Mesenchymal stem cell (in vitro differentiated cells and primary cell): ENCODE measurements around the gene TECPR1.
A peak's percentile ranks its signal among the peaks of the same experiment; 100 is the strongest.

ENCODE experiments used
- DNase-seq: peaks from one replicate; pipeline ENCODE4 v3.0.0-alpha.2; 2013
- H2AFZ ChIP-seq: one replicate; pipeline ENCODE4 v1.6.1; 2013; ENCODE audit warnings: low read depth, mild to moderate bottlenecking, control low read depth, inconsistent platforms, low read length, moderate library complexity
- H2AK5ac ChIP-seq: 2 replicates; pipeline ENCODE4 v1.6.1; 2013; ENCODE audit warnings: low read length, moderate library complexity, mild to moderate bottlenecking, inconsistent platforms; ENCODE audit not compliant: severe bottlenecking
- H2BK120ac ChIP-seq: one replicate; pipeline ENCODE4 v1.6.1; 2013; ENCODE audit warnings: low read depth, mild to moderate bottlenecking, inconsistent platforms, low read length, moderate library complexity
- H2BK12ac ChIP-seq, 2 experiments: one replicate each; pipeline ENCODE4 v1.6.1; 2013; ENCODE audit warnings: inconsistent platforms in 2 of 2, low read length in 2 of 2, mild to moderate bottlenecking in 2 of 2, moderate library complexity in 2 of 2, control low read depth in 1 of 2
- H2BK15ac ChIP-seq: one replicate; pipeline ENCODE4 v1.6.1; 2013; ENCODE audit warnings: mild to moderate bottlenecking, low read depth, inconsistent platforms; ENCODE audit not compliant: poor library complexity, severe bottlenecking
- H2BK5ac ChIP-seq: 2 replicates; pipeline ENCODE4 v1.6.1; 2013; ENCODE audit warnings: low read depth, mild to moderate bottlenecking, low read length, control low read depth, inconsistent platforms; ENCODE audit not compliant: poor library complexity, severe bottlenecking
- H3K14ac ChIP-seq, 2 experiments: one replicate each; pipeline ENCODE4 v1.6.1; 2013; ENCODE audit warnings: inconsistent platforms in 2 of 2, low read length in 2 of 2, control low read depth in 1 of 2, mild to moderate bottlenecking in 1 of 2, moderate library complexity in 1 of 2
- H3K18ac ChIP-seq, 2 experiments: one replicate each; pipeline ENCODE4 v1.6.1; 2013; ENCODE audit warnings: inconsistent platforms in 2 of 2, low read length in 2 of 2, control low read depth in 1 of 2, low read depth in 1 of 2, mild to moderate bottlenecking in 1 of 2
- H3K23ac ChIP-seq, 2 experiments: one replicate each; pipeline ENCODE4 v1.6.1; 2013; ENCODE audit warnings: inconsistent platforms in 2 of 2, low read length in 2 of 2, mild to moderate bottlenecking in 2 of 2, moderate library complexity in 2 of 2, control low read depth in 1 of 2
- H3K27ac ChIP-seq: 2 replicates; pipeline ENCODE4 v1.5.1; 2013; ENCODE audit warnings: mild to moderate bottlenecking, moderate library complexity, low read length, control low read depth, inconsistent platforms; ENCODE audit not compliant: poor library complexity, severe bottlenecking
- H3K27me3 ChIP-seq, 2 experiments: 2 replicates each; pipeline versions ENCODE4 v1.6.1 to v1.7.0; 2013; ENCODE audit warnings: low read length in 2 of 2, mild to moderate bottlenecking in 2 of 2, moderate library complexity in 2 of 2, control low read depth in 1 of 2, inconsistent platforms in 1 of 2; ENCODE audit not compliant: control insufficient read depth in 1 of 2, insufficient read depth in 1 of 2
- H3K36me3 ChIP-seq, 2 experiments: 2 replicates each; pipeline versions ENCODE4 v1.6.1 to v1.7.0; 2013; ENCODE audit warnings: low read length in 2 of 2, control low read depth in 1 of 2, inconsistent platforms in 1 of 2, low read depth in 1 of 2, mild to moderate bottlenecking in 1 of 2; ENCODE audit not compliant: insufficient read depth in 2 of 2, control insufficient read depth in 1 of 2
- H3K4ac ChIP-seq, 2 experiments: one replicate each; pipeline ENCODE4 v1.6.1; 2013; ENCODE audit warnings: inconsistent platforms in 2 of 2, low read length in 2 of 2, mild to moderate bottlenecking in 2 of 2, moderate library complexity in 2 of 2, control low read depth in 1 of 2, low read depth in 1 of 2
- H3K4me1 ChIP-seq: 2 replicates; pipeline ENCODE4 v1.6.1; 2013; ENCODE audit warnings: low read depth, low read length, control low read depth; ENCODE audit not compliant: control insufficient read depth, insufficient read depth
- H3K4me2 ChIP-seq: 2 replicates; pipeline ENCODE4 v1.6.1; 2013; ENCODE audit warnings: low read length, mild to moderate bottlenecking, inconsistent platforms; ENCODE audit not compliant: poor library complexity, severe bottlenecking
- H3K4me3 ChIP-seq, 2 experiments: 2 replicates each; pipeline versions ENCODE4 v1.5.1 to v1.7.0; 2013; ENCODE audit warnings: low read length in 2 of 2, mild to moderate bottlenecking in 2 of 2, control low read depth in 1 of 2, low read depth in 1 of 2; ENCODE audit not compliant: insufficient read depth in 1 of 2
- H3K79me1 ChIP-seq: replicated peaks from 2 replicates; pipeline ENCODE4 v1.6.1; 2013; ENCODE audit warnings: mild to moderate bottlenecking, control low read depth, low read length, inconsistent platforms; ENCODE audit not compliant: poor library complexity, severe bottlenecking
- H3K9ac ChIP-seq: 2 replicates; pipeline ENCODE4 v1.7.0; 2013; ENCODE audit warnings: mild to moderate bottlenecking, low read length, moderate library complexity
- H3K9me3 ChIP-seq: 2 replicates; pipeline ENCODE4 v1.7.0; 2013; ENCODE audit warnings: mild to moderate bottlenecking, low read length; ENCODE audit not compliant: control insufficient read depth
- H4K8ac ChIP-seq: one replicate; pipeline ENCODE4 v1.6.1; 2013; ENCODE audit warnings: inconsistent platforms, mild to moderate bottlenecking, low read length, moderate library complexity
- H4K91ac ChIP-seq: one replicate; pipeline ENCODE4 v1.6.1; 2013; ENCODE audit warnings: mild to moderate bottlenecking, low read length, inconsistent platforms
- WGBS: methylation state at CpG from one replicate; pipeline ENCODE4 v1.1.7; 2013; ENCODE audit warnings: mixed read lengths; 5-methylcytosine and 5-hydroxymethylcytosine counted together

TECPR1 gene

DNA sequence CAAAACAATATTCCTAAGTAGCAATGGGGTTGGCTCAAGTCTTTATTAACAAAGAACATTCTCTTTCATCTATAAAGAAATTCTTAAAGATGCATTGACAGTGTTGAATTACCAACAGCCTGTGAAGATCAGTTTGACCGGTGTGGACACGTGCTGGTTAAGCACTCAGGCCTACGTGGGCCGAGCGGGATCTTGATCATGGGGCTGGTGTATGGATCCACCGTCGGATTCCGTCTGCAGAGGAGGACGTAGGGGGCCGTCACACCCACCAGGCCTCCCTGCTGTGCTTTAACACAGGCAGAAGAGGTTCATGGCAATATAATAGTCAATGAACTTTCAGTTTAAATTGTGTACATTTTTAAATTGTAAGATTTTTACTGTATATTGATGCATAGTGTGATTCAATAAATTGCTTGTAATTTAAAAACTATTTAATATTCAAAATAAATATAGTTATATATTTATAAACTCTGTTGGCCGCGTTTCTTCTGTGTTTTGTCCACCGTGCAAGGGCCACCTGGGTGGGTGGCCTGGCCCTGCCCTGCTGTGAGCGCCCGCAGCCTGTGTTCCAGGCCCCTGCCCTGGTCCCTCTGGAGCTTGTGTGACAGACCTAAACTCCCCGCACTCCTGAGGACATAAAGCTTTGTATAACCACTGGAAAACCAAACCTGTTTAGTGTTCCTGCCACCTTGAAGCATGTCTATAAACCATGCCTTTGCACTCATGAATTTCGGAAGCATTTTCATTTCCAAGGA is 42.7 kb downstream of the TECPR1 start:
- Histone ChIP-seq H2BK12ac (no peak overlapping the region), H3K79me1 (peaks cover 10% of the 10 kb centered on the region), H2BK120ac (no peak overlapping the region), H3K4me1 (peaks cover 14% of the 10 kb centered on the region), H3K18ac (no peak overlapping the region), H3K9me3 (no peaks in the 10 kb centered on the region), H3K27me3 (peaks cover 0 to 5% of the 10 kb centered on the region in 2 experiments), H2BK5ac (no peak overlapping the region), H4K8ac (no peak overlapping the region), H3K27ac (no peak overlapping the region), H2AK5ac (no peak overlapping the region), H3K4me3 (no peak overlapping the region), H4K91ac (no peak overlapping the region), H3K9ac (no peak overlapping the region), H3K36me3 (peaks cover 25 to 36% of the 10 kb centered on the region in 2 experiments), H3K4me2 (no peak overlapping the region), H3K14ac (no peak overlapping the region), H2BK15ac (no peak overlapping the region), H3K4ac (no peak overlapping the region), H3K23ac (no peak overlapping the region), H2AFZ (no peak overlapping the region)
- DNase-seq, result no peak
- 96% methylated on average over 16 of the region's 17 CpGs for WGBS

DNA sequence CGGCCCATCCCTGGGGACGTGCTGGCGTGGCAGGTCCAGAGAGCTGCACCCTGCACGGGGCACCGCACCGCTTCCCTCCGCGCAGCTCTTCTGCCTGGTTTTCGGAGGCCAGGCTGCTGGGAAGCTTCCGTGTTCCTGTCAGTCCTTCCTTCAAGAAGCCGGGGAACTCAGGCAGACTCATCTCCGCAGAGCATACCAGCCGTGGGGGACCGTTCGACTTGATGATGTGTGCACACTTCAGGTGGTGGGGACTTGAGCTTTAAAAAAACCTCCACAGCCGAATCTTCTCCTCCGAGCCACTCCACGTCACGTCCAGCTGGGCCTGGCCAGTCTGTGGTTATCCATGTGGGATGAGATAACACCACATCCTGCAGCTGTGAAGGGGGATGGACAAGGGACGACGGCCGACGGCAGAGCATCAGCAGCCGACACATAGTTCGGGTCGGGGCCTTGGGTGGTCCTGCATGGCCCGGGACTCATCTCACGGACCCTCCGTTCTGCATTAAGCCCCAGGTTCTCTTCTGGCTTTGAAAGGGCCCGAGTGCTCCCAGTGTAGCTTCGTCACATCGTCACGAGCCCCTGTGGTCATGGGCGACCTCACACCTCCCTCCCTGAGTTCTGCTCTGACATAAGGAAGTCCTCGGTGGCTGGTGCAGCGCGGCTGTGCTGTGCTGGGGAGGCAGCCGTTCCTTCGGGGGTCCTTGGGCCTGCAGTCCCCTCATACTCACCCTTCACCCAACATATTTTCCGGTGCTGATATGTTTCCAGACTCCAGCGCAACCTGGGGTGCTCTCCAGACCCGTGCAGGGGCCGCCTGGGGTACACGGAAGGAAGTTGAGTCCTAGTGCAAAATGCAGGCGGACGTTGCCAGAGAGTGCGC is 45.3 kb downstream of the TECPR1 start:
- Histone ChIP-seq H2BK12ac (no peak overlapping the region), H3K23ac (no peak overlapping the region), H3K36me3 (peaks cover 27 to 43% of the 10 kb centered on the region in 2 experiments), H2BK5ac (no peak overlapping the region), H2BK120ac (no peak overlapping the region), H3K79me1 (peaks cover 25% of the 10 kb centered on the region), H3K9me3 (no peaks in the 10 kb centered on the region), H3K4me3 (no peak overlapping the region), H2AFZ (no peak overlapping the region), H3K27me3 (peaks cover 0 to 1% of the 10 kb centered on the region in 2 experiments), H3K27ac (no peak overlapping the region), H3K4ac (no peak overlapping the region), H2AK5ac (no peak overlapping the region), H2BK15ac (no peak overlapping the region), H3K14ac (no peak overlapping the region), H3K4me2 (no peak overlapping the region), H3K4me1 (peaks cover 16% of the 10 kb centered on the region), H3K9ac (no peak overlapping the region), H4K8ac (no peak overlapping the region), H3K18ac (no peak overlapping the region), H4K91ac (no peak overlapping the region)
- 95% methylated on average over 47 of the region's 47 CpGs for WGBS
- no peak for DNase-seq

DNA sequence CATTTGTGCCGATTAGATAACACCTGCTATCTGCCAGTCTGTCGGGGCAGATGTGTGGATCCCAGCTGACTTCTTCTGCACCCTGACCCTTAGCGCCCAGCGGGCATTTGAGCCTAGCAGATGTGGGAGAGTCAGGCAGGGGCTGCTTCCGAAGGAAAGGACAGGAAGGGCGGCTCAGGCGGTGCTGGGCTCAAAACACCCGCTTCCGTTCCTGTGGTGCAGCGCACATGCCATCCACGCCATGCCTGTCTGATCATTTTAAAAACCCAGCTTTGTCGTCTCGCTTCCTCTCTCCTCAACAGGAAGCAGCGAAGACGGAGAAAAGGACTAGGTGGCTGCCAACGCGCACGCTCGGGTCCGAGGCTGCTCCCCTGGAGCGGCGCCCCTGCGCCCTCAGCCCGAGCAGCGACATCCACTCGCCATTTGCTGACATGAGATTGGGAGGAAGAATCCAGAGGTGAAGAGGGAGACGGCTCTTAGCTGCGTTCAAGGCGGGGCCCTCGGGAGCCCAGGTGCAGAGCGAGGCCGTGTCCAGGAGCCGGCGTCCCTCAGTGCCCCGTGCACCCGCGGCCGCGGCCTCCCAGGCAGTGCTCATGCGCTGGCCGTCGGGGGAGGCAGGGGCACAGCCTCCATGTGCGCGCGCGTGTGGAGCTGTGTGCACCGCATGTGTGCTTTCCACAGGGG is 46.7 kb downstream of the TECPR1 start:
- Histone ChIP-seq H3K79me1 (peaks cover 32% of the 10 kb centered on the region), H3K14ac (peak overlapping the region in 1 of 2 experiments; percentile 33), H3K9ac (no peak overlapping the region), H3K4me2 (no peak overlapping the region), H3K9me3 (no peaks in the 10 kb centered on the region), H3K4me1 (peaks cover 7% of the 10 kb centered on the region), H3K27ac (no peak overlapping the region), H3K36me3 (peaks cover 27 to 39% of the 10 kb centered on the region in 2 experiments), H2AFZ (peak overlapping the region; percentile 47), H3K4me3 (no peak overlapping the region), H2AK5ac (no peak overlapping the region), H2BK12ac (no peak overlapping the region), H2BK5ac (no peak overlapping the region), H3K4ac (no peak overlapping the region), H3K23ac (no peak overlapping the region), H4K8ac (no peak overlapping the region), H2BK120ac (no peak overlapping the region), H3K27me3 (no peaks in the 10 kb centered on the region), H4K91ac (peak overlapping the region; percentile 18), H3K18ac (no peak overlapping the region), H2BK15ac (no peak overlapping the region)
- 97% methylated on average over 47 of the region's 47 CpGs for WGBS
- no peak for DNase-seq

DNA sequence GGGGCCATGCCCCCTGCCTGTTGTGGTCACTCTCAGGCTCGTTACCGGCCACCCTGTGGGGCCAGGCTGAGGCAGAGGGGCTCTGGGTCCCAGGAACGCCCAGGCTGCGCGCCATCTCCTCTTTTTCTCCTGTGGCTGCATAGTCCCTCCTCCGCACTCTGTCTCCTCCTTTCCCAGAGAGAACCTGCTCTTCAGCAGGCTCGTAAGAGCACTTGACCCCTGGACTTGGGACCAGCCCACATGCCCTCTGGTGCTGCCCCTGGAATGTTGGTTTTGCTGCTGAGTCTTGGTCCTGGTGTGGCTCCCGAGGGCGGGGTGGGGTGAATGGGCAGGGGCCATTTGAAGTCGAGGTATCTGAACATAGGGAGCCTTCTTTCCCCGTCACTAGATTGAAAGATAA is 47.4 kb downstream of the TECPR1 start:
- H3K9ac ChIP-seq, result no peak overlapping the region
- WGBS, result 91% methylated on average over 9 of the region's 11 CpGs
- no peak overlapping the region for H4K8ac ChIP-seq
- H3K4me1 ChIP-seq, result peaks cover 4% of the 10 kb centered on the region
- no peak overlapping the region for H2AFZ ChIP-seq
- H3K4me2 ChIP-seq, result no peak overlapping the region
- no peak for DNase-seq
- H2BK5ac ChIP-seq, result no peak overlapping the region
- peaks cover 27 to 39% of the 10 kb centered on the region in 2 experiments for H3K36me3 ChIP-seq
- no peak overlapping the region for H3K4me3 ChIP-seq
- no peak overlapping the region for H2AK5ac ChIP-seq
- no peak overlapping the region for H3K23ac ChIP-seq
- peaks cover 33% of the 10 kb centered on the region for H3K79me1 ChIP-seq
- H3K18ac ChIP-seq, result no peak overlapping the region
- no peaks in the 10 kb centered on the region for H3K9me3 ChIP-seq
- H2BK12ac ChIP-seq, result no peak overlapping the region
- no peaks in the 10 kb centered on the region for H3K27me3 ChIP-seq
- H2BK15ac ChIP-seq, result no peak overlapping the region
- H3K14ac ChIP-seq, result no peak overlapping the region
- no peak overlapping the region for H2BK120ac ChIP-seq
- H3K4ac ChIP-seq, result no peak overlapping the region
- no peak overlapping the region for H4K91ac ChIP-seq
- H3K27ac ChIP-seq, result no peak overlapping the region
